ENCODE measurements around the gene SENP1.

- TF ChIP-seq CTCF (IDR thresholded peaks at IDR 0.05) (no peak), POLR2A (IDR thresholded peaks at IDR 0.05) (no peak)
Measured at GRCh38 chr12:48044396-48044795, 61.5 kb downstream of the SENP1 start.

Measured in uterus (tissue), 2 donors.